Heart right ventricle (tissue), 16 donors: ENCODE results near the gene WDR59. TPM values are rescaled to one million over a fixed set of nuclear protein-coding genes. Genes with fewer than 3 reads are reported as not detected.

Experiments used
- ATAC-seq, 8 donors: fragments of 200-7000 bp; cut with Tn5 transposase; one replicate each; pipeline ENCODE4 v1.9.1; 2020; ENCODE audit warnings: mild to moderate bottlenecking in 8 of 8, moderate library complexity in 8 of 8, moderate number of reproducible peaks in 1 of 8
- DNase-seq, 2 donors: peaks; one replicate each; pipeline ENCODE4 v3.0.0-alpha.2; 2020
- H3K27ac ChIP-seq, 10 donors: fragments of 200-600 bp; sonication (generic) in 2 of 10; one replicate each; pipeline versions ENCODE4 v1.5.0 to v1.8.0; 2020 to 2022; ENCODE audit warnings: mild to moderate bottlenecking in 3 of 10
- H3K27me3 ChIP-seq, 7 donors: fragments of 200-600 bp; one replicate each; pipeline ENCODE4 v1.8.0; 2021 to 2022; ENCODE audit warnings: mild to moderate bottlenecking in 2 of 7
- H3K36me3 ChIP-seq, 9 donors: fragments of 200-600 bp; sonication (generic) in 1 of 9; one replicate each; pipeline versions ENCODE4 v1.5.0 to v1.8.0; 2020 to 2022; ENCODE audit warnings: mild to moderate bottlenecking in 2 of 9
- H3K4me1 ChIP-seq, 9 donors: fragments of 200-600 bp; sonication (generic) in 1 of 9; one replicate each; pipeline versions ENCODE4 v1.5.0 to v1.8.0; 2020 to 2022; ENCODE audit warnings: mild to moderate bottlenecking in 4 of 9
- H3K4me3 ChIP-seq, 10 donors: fragments of 200-600 bp; sonication (generic) in 2 of 10; one replicate each; pipeline versions ENCODE4 v1.5.0 to v1.8.0; 2020 to 2022; ENCODE audit warnings: mild to moderate bottlenecking in 7 of 10, moderate library complexity in 2 of 10
- H3K9me3 ChIP-seq, 11 donors: fragments of 200-600 bp in 10 of 11; sonication (generic) in 2 of 11; one replicate each; pipeline versions ENCODE4 v1.5.0 to v1.8.0; 2013 to 2022; ENCODE audit warnings: mild to moderate bottlenecking in 2 of 11, control low read depth in 1 of 11, moderate library complexity in 1 of 11
- CTCF ChIP-seq, 9 donors: fragments of 200-600 bp; sonication (generic) in 2 of 9; IDR thresholded peaks; one replicate each; pipeline versions ENCODE4 v1.5.0 to v1.8.0; 2021 to 2022; ENCODE audit warnings: antibody characterized with exemption in 9 of 9, mild to moderate bottlenecking in 5 of 9, moderate library complexity in 1 of 9
- WGBS, 2 donors: extraction: QIAGEN DNeasy Blood & Tissue Kit; methylation state at CpG; one replicate each; pipeline ENCODE4 v1.1.7; 2013; ENCODE audit warnings: inconsistent platforms in 1 of 2; 5-methylcytosine and 5-hydroxymethylcytosine counted together
- intact Hi-C, 10 donors: fragments of 100-400 bp; cut with DNase I; formaldehyde crosslinking; loops; one replicate each; pipeline versions ENCODE4 v1.11.1 to v1.14.2; 2022
- polyA plus RNA-seq, 2 donors: library from polyadenylated mRNA; stranded (reverse); fragments of 200-250 nt; gene quantifications; one replicate each; pipeline ENCODE4 v1.2.3, GENCODE V29; 2013
- total RNA-seq, 10 donors: library from RNA; stranded (reverse); fragmentation: NEBNext Ultra II Directional in 3 of 10; extraction: Animal tissue kit (Norgen Biotek cat#: 25700) in 3 of 10; gene quantifications; one replicate each; pipeline versions ENCODE4 v1.2.1 to v1.2.4, GENCODE V29; 2021 to 2023
- donor health status: Arrhythmogenic right ventricular cardiomyopathy.
- donor health status: ischemic (EF 13 %, LVEDD 7.1; RV severe dilation, severe dysfunction).
- donor health status: healthy with polysubstance abuse.
- donor health status: DM: no; HTN: yes; CAD: no.
- donor health status: DM: no; HTN: no; CAD: no.
- donor health status: ischemic (EF 25% LVEDD 6.9; RV normal size, moderate dysfunction).
- donor health status: ischemic (EF 25% LVEDD 5.7; RV mildly dilated, moderate dysfunction).
- donor health status: healthy.
- donor health status: DM: yes; HTN: yes; CAD: no.
- donor health status: Ischemic cardiomyopathy.
- donor health status: ischemic (EF 35%, LVEDD 5.7; RV mildly dilated, moderate dysfunction).
- donor health status: nonischemic (EF 11% LVEDD 7.7; RV severe dilation, severe dysfunction).
- donor health status: DM: yes; HTN: yes; CAD: no.
- donor health status: PGD.
- donor health status: ischemic (EF 29% LVEDD 5.4; RV normal size, mild dysfunction).
- donor health status: nonischemic (EF 23%, LVEDD 6.1; RV moderate dilation, normal function).

Gene WDR59
- total and polyA plus RNA-seq, 12 donors = 15.6 to 63.5 (median 40.9) TPM

- WGBS, 2 donors = 80 to 82% methylated on average over 8 of the region's 8 CpGs
- Histone ChIP-seq H3K27me3 (peaks cover 0 to 9% (median 0%) of the 10 kb centered on the region in 7 donors), H3K36me3 (no peaks in the 10 kb centered on the region), H3K9me3 (no peaks in the 10 kb centered on the region), H3K4me1 (no peaks in the 10 kb centered on the region), H3K27ac (no peak overlapping the region), H3K4me3 (no peak overlapping the region)
- DNase-seq (no peak), ATAC-seq (no peak)
- intact Hi-C loops = loop anchor here in 1 of 10 donors (10.0 kb wide), 1 partner anchor 61 kb away; the partner anchor contains the start of gene FA2H
- no peak for TF ChIP-seq CTCF (IDR thresholded peaks at IDR 0.05)
Measured at GRCh38 chr16:74836111-74836671, 148.7 kb downstream of the WDR59 start.

- H3K4me3 ChIP-seq = no peak overlapping the region
- H3K27ac ChIP-seq = no peak overlapping the region
- ATAC-seq (no peak), DNase-seq (no peak)
- peaks cover 0 to 31% (median 19%) of the 10 kb centered on the region in 11 donors for H3K9me3 ChIP-seq
- intact Hi-C loops = loop anchor here in 1 of 10 donors (10.0 kb wide), 1 partner anchor 57 kb away; the partner anchor contains the start of gene FA2H
- WGBS, 2 donors = 67 to 80% methylated on average over 5 of the region's 5 CpGs
- peaks cover 0 to 9% (median 0%) of the 10 kb centered on the region in 7 donors for H3K27me3 ChIP-seq
- no peak for TF ChIP-seq CTCF (IDR thresholded peaks at IDR 0.05)
- no peaks in the 10 kb centered on the region for H3K4me1 ChIP-seq
- H3K36me3 ChIP-seq = no peaks in the 10 kb centered on the region
Measured at GRCh38 chr16:74832228-74832627, 152.7 kb downstream of the WDR59 start.

GRCh38 chr16:74831467-74831866 is 153.5 kb downstream of the WDR59 start:
- ATAC-seq = no peak
- H3K27ac ChIP-seq = no peak overlapping the region
- H3K4me1 ChIP-seq = no peaks in the 10 kb centered on the region
- intact Hi-C loops = loop anchor here in 1 of 10 donors (10.0 kb wide), 1 partner anchor 57 kb away; the partner anchor contains the start of gene FA2H
- WGBS, 2 donors = 86% methylated on average over 5 of the region's 5 CpGs
- no peak for TF ChIP-seq CTCF (IDR thresholded peaks at IDR 0.05)
- H3K27me3 ChIP-seq = peaks cover 0 to 8% (median 0%) of the 10 kb centered on the region in 7 donors
- DNase-seq = no peak
- H3K9me3 ChIP-seq = peaks cover 0 to 31% (median 19%) of the 10 kb centered on the region in 11 donors
- no peaks in the 10 kb centered on the region for H3K36me3 ChIP-seq
- H3K4me3 ChIP-seq = no peak overlapping the region

- H3K4me3 ChIP-seq = no peak overlapping the region
- H3K9me3 ChIP-seq = peaks cover 0 to 31% (median 19%) of the 10 kb centered on the region in 11 donors
- no peaks in the 10 kb centered on the region for H3K36me3 ChIP-seq
- no peak for TF ChIP-seq CTCF (IDR thresholded peaks at IDR 0.05)
- ATAC-seq (no peak), DNase-seq (no peak)
- 57 to 66% methylated on average over 3 of the region's 3 CpGs for WGBS, 2 donors
- no peaks in the 10 kb centered on the region for H3K4me1 ChIP-seq
- intact Hi-C loops = loop anchor here in 1 of 10 donors (10.0 kb wide), 1 partner anchor 56 kb away; the partner anchor contains the start of gene FA2H
- no peak overlapping the region for H3K27ac ChIP-seq
- H3K27me3 ChIP-seq = peaks cover 0 to under 1% (median 0%) of the 10 kb centered on the region in 7 donors
Measured at GRCh38 chr16:74830648-74831047, 154.3 kb downstream of the WDR59 start.
